Caco-2 (cell line): Measurements from ENCODE around the gene TSPAN15. TPM values are rescaled to one million over a fixed set of nuclear protein-coding genes. Genes with fewer than 3 reads are reported as not detected.

Experiments
- BruUV-seq: library from RNA; stranded (reverse); fragments of 400-500 nt; replicated peaks from 2 replicates; lab custom pipeline; 2021; lab: Mats Ljungman, UMichigan
- CTCF ChIA-PET: fragments of 300-600 bp; sonication (Branson Sonifier 250); formaldehyde crosslinking; loops from one replicate; lab custom pipeline; 2022; ENCODE audit warnings: antibody characterized with exemption; lab: Charles Lee
- POLR2A ChIA-PET: fragments of 300-600 bp; sonication (Branson Sonifier 250); formaldehyde crosslinking; loops from one replicate; lab custom pipeline; 2022; ENCODE audit warnings: antibody characterized with exemption; lab: Charles Lee
- DNase-seq, 2 experiments: peaks; one replicate each; pipeline versions ENCODE4 v3.0.0 to v3.0.0-alpha.2; 2020 to 2022
- H3K27me3 ChIP-seq: replicated peaks from 2 replicates; pipeline ENCODE4 v1.6.0; 2011; ENCODE audit warnings: low read length; ENCODE audit not compliant: control insufficient read depth, insufficient read depth
- H3K36me3 ChIP-seq: 2 replicates; pipeline ENCODE4 v1.5.1; 2011; ENCODE audit warnings: low read length; ENCODE audit not compliant: control insufficient read depth, insufficient read depth
- H3K4me1 ChIP-seq: fragments of 250-450 bp; sonication (Bioruptor Pico); 2 replicates; pipeline ENCODE4 v1.5.1; 2020; ENCODE audit warnings: mild to moderate bottlenecking
- H3K4me3 ChIP-seq: 2 replicates; pipeline ENCODE4 v1.5.1; 2011; ENCODE audit warnings: low read depth, mild to moderate bottlenecking, control low read depth, low read length
- H3K9me3 ChIP-seq: fragments of 250-450 bp; sonication (Bioruptor Pico); 2 replicates; pipeline ENCODE4 v1.5.1; 2020; ENCODE audit warnings: mild to moderate bottlenecking, moderate library complexity
- H3K27ac Mint-ChIP-seq: one replicate; pipeline ENCODE4 v1.8.0; 2022; ENCODE audit warnings: mixed read lengths; ENCODE audit not compliant: unreplicated experiment
- H3K27me3 Mint-ChIP-seq: one replicate; pipeline ENCODE4 v1.8.0; 2022; ENCODE audit warnings: mixed read lengths; ENCODE audit not compliant: insufficient read depth, unreplicated experiment
- H3K36me3 Mint-ChIP-seq: one replicate; pipeline ENCODE4 v1.8.0; 2022; ENCODE audit warnings: mild to moderate bottlenecking, mixed read lengths; ENCODE audit not compliant: insufficient read depth, unreplicated experiment
- H3K4me1 Mint-ChIP-seq: one replicate; pipeline ENCODE4 v1.8.0; 2022; ENCODE audit warnings: low read depth, mixed read lengths; ENCODE audit not compliant: unreplicated experiment
- H3K4me3 Mint-ChIP-seq: one replicate; pipeline ENCODE4 v1.8.0; 2022; ENCODE audit warnings: mild to moderate bottlenecking, moderate library complexity, mixed read lengths; ENCODE audit not compliant: unreplicated experiment
- H3K9me3 Mint-ChIP-seq: one replicate; pipeline ENCODE4 v1.8.0; 2022; ENCODE audit warnings: mixed read lengths; ENCODE audit not compliant: unreplicated experiment
- CTCF ChIP-seq, 2 experiments: fragments of 200-600 bp in 1 of 2; IDR thresholded peaks; 1 replicate in 1 of 2; 2 replicates in 1 of 2; pipeline versions ENCODE4 v1.5.1 to v1.8.0; 2011 to 2022; ENCODE audit warnings: antibody characterized with exemption in 1 of 2, control low read depth in 1 of 2, inconsistent platforms in 1 of 2, low read depth in 1 of 2, low read length in 1 of 2, mild to moderate bottlenecking in 1 of 2, moderate library complexity in 1 of 2; ENCODE audit not compliant: insufficient read depth in 1 of 2, severe bottlenecking in 1 of 2, unreplicated experiment in 1 of 2
- intact Hi-C: fragments of 100-400 bp; cut with micrococcal nuclease; formaldehyde crosslinking; loops from one replicate; pipeline ENCODE4 v1.10.0; 2022; ENCODE audit not compliant: unreplicated experiment
- total RNA-seq: library from RNA; stranded (reverse); gene quantifications from 2 replicates; pipeline ENCODE4 v1.2.3, GENCODE V29; 2022

TSPAN15 gene
- total RNA-seq, 1 experiment from 2014 or later = 86.5 TPM

DNA sequence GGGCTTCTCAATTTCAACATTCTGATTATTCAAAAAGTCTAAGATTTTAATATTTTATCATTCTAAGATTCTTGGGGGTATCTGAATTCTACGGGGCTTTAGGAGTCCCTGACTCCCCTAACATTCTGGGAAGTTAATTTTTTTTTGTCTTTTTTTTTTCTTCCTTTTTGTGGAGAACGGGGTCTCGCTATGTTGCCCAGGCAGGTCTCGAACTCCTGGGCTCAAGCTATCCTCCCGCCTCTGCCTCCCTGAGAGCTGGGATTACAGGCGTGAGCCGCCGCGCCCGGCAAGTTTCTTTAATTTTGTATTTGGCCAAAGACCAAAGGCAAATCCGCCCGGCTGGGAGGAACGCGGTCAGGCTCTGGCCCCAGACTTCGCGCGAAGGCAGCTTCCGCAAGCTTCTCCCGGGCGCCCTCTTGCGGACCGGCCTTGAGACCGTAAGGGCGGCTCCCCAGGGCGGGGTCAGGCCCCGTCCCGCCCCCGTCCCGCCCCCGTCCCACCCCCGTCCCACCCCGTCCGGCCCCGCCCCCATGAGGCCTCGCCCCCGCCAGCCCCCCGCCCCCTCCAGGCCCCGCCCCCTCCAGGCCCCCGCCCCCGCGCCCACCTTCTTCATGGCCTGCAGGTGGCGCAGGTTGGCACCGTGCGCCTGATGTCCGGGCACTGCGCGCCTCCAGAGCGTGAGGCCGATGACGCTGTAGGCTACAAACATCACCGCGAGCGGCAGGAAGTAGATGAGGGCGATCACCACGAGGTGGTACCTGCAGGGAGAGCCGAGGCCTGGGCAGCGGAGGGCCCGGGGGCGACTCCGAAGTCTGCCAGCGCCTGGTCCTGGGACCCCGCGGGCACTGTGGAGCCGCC is 42.7 kb upstream of the TSPAN15 start:
- H3K27me3 Mint-ChIP-seq = no peaks in the 10 kb centered on the region
- peak; percentile 86 to 92 for TF ChIP-seq CTCF (IDR thresholded peaks at IDR 0.05; ENCODE audit: insufficient read depth in 1 of 2, low read depth in 1 of 2, low read length in 1 of 2, severe bottlenecking in 1 of 2, unreplicated experiment in 1 of 2)
- POLR2A ChIA-PET = interaction anchor here (0.6 to 1.5 kb wide), 7 partner anchors 10 to 42 kb away, joined by 3 to 15 read pairs (median 4); no protein-coding TSS in a partner anchor
- intact Hi-C loops = loop anchor here (1.0 to 2.0 kb wide), 6 partner anchors 10 to 231 kb away; partner anchors contain the start of gene FAM241B
- peaks cover 13% of the 10 kb centered on the region for H3K4me1 ChIP-seq
- H3K4me1 Mint-ChIP-seq = peaks cover 15% of the 10 kb centered on the region
- DNase-seq = peak; percentile 97 to 99
- peak overlapping the region; percentile 52 for H3K4me3 ChIP-seq
- no peaks in the 10 kb centered on the region for H3K27me3 ChIP-seq
- no peaks in the 10 kb centered on the region for H3K9me3 Mint-ChIP-seq
- CTCF ChIA-PET = interaction anchor here (0.5 to 3.4 kb wide), 64 partner anchors 10 to 1607 kb away, joined by 3 to 39 read pairs (median 4); partner anchors contain the start of genes HK1, HKDC1, TACR2 and TSPAN15
- H3K36me3 ChIP-seq = no peaks in the 10 kb centered on the region
- H3K36me3 Mint-ChIP-seq = peaks cover 17% of the 10 kb centered on the region
- H3K27ac Mint-ChIP-seq = peak overlapping the region; percentile 86
- TSS peak; percentile 47 for BruUV-seq
- H3K4me3 Mint-ChIP-seq = peak overlapping the region; percentile 80
- no peaks in the 10 kb centered on the region for H3K9me3 ChIP-seq

GRCh38 chr10:69409176-69409495 is 42.1 kb upstream of the TSPAN15 start:
- Histone ChIP-seq H3K9me3 (no peaks in the 10 kb centered on the region), H3K4me1 (peaks cover 13% of the 10 kb centered on the region), H3K27me3 (no peaks in the 10 kb centered on the region), H3K4me3 (peak overlapping the region; percentile 52), H3K36me3 (no peaks in the 10 kb centered on the region)
- CTCF ChIA-PET = interaction anchor here (1.0 to 3.4 kb wide), 24 partner anchors 11 to 284 kb away, joined by 3 to 39 read pairs (median 6); partner anchors contain the start of gene TSPAN15
- no peak for DNase-seq
- Mint-ChIP-seq H3K36me3 (peaks cover 17% of the 10 kb centered on the region), H3K9me3 (no peaks in the 10 kb centered on the region), H3K27me3 (no peaks in the 10 kb centered on the region), H3K4me3 (peak overlapping the region; percentile 80), H3K4me1 (peaks cover 15% of the 10 kb centered on the region), H3K27ac (peak overlapping the region; percentile 86)
- POLR2A ChIA-PET = interaction anchor here (1.0 to 1.5 kb wide), 4 partner anchors 9 to 42 kb away, joined by 3 to 7 read pairs (median 4); no protein-coding TSS in a partner anchor
- TF ChIP-seq CTCF (IDR thresholded peaks at IDR 0.05; ENCODE audit: insufficient read depth in 1 of 2, low read depth in 1 of 2, low read length in 1 of 2, severe bottlenecking in 1 of 2, unreplicated experiment in 1 of 2) = no peak
- TSS peak; percentile 96 for BruUV-seq
- intact Hi-C loops = loop anchor here (1.0 to 2.0 kb wide), 3 partner anchors 9 to 222 kb away; partner anchors contain the start of gene FAM241B

DNA sequence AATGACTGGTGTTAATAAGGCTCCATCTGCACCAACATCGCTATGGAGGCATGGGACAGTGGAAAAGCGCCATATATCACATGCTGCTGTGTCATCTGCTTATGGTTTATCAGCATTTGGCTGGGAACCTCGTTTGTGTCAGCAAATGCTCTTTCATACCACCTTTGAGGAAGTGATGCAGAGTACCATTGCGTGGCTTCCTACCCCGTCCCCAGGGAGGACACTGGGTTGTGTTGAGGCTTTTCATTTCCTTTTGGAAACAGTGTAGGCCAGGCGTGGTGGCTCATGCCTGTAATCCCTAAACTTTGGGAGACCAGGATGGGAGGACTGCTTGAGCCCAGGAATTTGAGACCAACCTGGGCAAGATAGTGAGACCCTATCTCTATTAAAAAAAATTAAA is 41.3 kb upstream of the TSPAN15 start:
- CTCF ChIA-PET = no interaction called here
- Histone ChIP-seq H3K4me3 (no peak overlapping the region), H3K9me3 (no peaks in the 10 kb centered on the region), H3K36me3 (no peaks in the 10 kb centered on the region), H3K4me1 (peaks cover 13% of the 10 kb centered on the region), H3K27me3 (no peaks in the 10 kb centered on the region)
- Mint-ChIP-seq H3K4me3 (no peak overlapping the region), H3K27me3 (no peaks in the 10 kb centered on the region), H3K36me3 (peaks cover 17% of the 10 kb centered on the region), H3K9me3 (no peaks in the 10 kb centered on the region), H3K4me1 (peaks cover 15% of the 10 kb centered on the region), H3K27ac (no peak overlapping the region)
- no TSS peak for BruUV-seq
- no peak for DNase-seq
- POLR2A ChIA-PET = no interaction called here
- intact Hi-C loops = loop anchor here (1.0 to 2.0 kb wide), 3 partner anchors 8 to 221 kb away; partner anchors contain the start of gene FAM241B
- no peak for TF ChIP-seq CTCF (IDR thresholded peaks at IDR 0.05; ENCODE audit: insufficient read depth in 1 of 2, low read depth in 1 of 2, low read length in 1 of 2, severe bottlenecking in 1 of 2, unreplicated experiment in 1 of 2)
